HEK293 (cell line): ENCODE measurements around the gene ERBB4.

ENCODE experiments used
- SP7 ChIP-seq: fragments of 450-650 bp; formaldehyde crosslinking; IDR thresholded peaks from 2 replicates; pipeline ENCODE4 v1.5.1; 2016; ENCODE audit warnings: missing biosample characterization, missing genetic modification characterization
- TCF7L2 ChIP-seq: IDR thresholded peaks from 2 replicates; pipeline ENCODE4 v1.6.1; 2011; ENCODE audit warnings: low read depth, mild to moderate bottlenecking, inconsistent platforms, low read length, moderate library complexity, borderline replicate concordance
- TRIM28 ChIP-seq: IDR thresholded peaks from 2 replicates; pipeline ENCODE4 v1.6.1; 2011; ENCODE audit warnings: low read length, control low read depth, borderline replicate concordance
- ZBTB1 ChIP-seq: fragments of 450-650 bp; formaldehyde crosslinking; IDR thresholded peaks from 2 replicates; pipeline ENCODE4 v1.5.1; 2016; ENCODE audit warnings: missing biosample characterization, missing genetic modification characterization
- ZNF274 ChIP-seq, 2 experiments: fragments of 200-500 bp in 1 of 2; fragments of 450-650 bp in 1 of 2; sonication (Bioruptor generic) in 1 of 2; formaldehyde crosslinking in 1 of 2; IDR thresholded peaks; 2 replicates each; pipeline versions ENCODE4 v1.5.1 to v1.6.1; 2014 to 2016; ENCODE audit warnings: borderline replicate concordance in 1 of 2, inconsistent platforms in 1 of 2, low read length in 1 of 2, missing biosample characterization in 1 of 2, missing genetic modification characterization in 1 of 2
- ZNF548 ChIP-seq: fragments of 450-650 bp; formaldehyde crosslinking; IDR thresholded peaks from 2 replicates; pipeline ENCODE4 v1.5.1; 2016; ENCODE audit warnings: missing biosample characterization, missing genetic modification characterization
- ZNF561 ChIP-seq: fragments of 450-650 bp; IDR thresholded peaks from 2 replicates; pipeline ENCODE4 v1.5.1; 2018; ENCODE audit warnings: missing biosample characterization, missing genetic modification characterization, borderline replicate concordance
- ZNF623 ChIP-seq: fragments of 450-650 bp; formaldehyde crosslinking; IDR thresholded peaks from 2 replicates; pipeline ENCODE4 v1.5.1; 2016; ENCODE audit warnings: missing biosample characterization, missing genetic modification characterization
- ZNF670 ChIP-seq: fragments of 450-650 bp; formaldehyde crosslinking; IDR thresholded peaks from 2 replicates; pipeline ENCODE4 v1.5.1; 2016; ENCODE audit warnings: missing biosample characterization, missing genetic modification characterization, low read depth
- TF ChIP-seq, protein P1 (sequence below): fragments of 450-650 bp; formaldehyde crosslinking; IDR thresholded peaks from 2 replicates; pipeline ENCODE4 v1.5.1; 2016; ENCODE audit warnings: missing biosample characterization, missing genetic modification characterization
- TF ChIP-seq, protein P2 (sequence below): fragments of 450-650 bp; formaldehyde crosslinking; IDR thresholded peaks from 2 replicates; pipeline ENCODE4 v1.5.1; 2016; ENCODE audit warnings: missing biosample characterization, missing genetic modification characterization

DNA sequence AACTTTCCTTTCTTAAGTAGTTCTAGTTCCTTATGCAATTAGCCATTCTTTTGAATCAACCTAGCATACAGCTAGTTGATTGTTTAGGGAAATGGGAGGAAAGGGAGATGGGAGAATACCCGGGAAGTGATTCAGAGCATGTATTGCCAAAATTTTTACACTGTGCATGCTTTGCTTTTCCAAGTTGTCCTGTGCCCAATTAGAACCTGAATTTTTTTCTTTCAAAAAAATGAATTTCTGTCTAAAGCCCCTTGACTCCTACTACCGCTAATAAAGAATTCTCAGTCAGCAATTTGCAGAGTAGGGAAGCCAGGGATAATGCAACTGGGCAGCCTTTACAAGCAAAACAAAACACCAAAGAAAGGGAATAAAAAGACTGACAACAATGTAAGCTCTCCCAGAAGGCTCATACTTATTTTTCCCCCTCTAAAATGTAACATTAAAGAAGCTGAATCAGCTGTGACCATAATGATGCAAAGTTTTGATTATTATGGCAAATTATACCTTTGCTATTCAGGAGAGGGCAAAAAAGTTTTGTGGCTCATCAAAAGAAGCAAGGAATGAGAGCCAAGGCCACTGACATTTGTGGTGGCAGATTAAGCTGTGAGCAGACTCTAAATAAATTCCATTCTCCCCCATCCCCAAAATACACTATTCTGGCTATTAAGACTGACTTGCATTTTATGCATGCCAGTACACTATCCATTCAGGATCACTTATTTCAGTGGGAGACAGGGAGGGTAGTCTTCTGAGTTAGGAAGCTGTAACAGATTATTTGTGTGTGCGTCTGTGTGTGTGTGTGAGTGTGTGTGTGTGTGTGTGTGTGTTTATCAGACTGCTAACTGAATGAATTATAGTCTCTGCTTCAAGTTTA, 174.3 kb downstream of the ERBB4 start:
- TF ChIP-seq TRIM28 (no peak), ZNF670 (tag by site-specific recombination) (no peak), ZBTB1 (no peak), ZNF274 (IDR thresholded peaks at IDR 0.05; ENCODE audit: low read length) (no peak), ZNF274 (tag by site-specific recombination; IDR thresholded peaks at IDR 0.05; ENCODE audit: borderline replicate concordance) (no peak), TCF7L2 (no peak), ZNF561 (tag by site-specific recombination) (no peak), ZNF548 (tag by site-specific recombination) (no peak), SP7 (tag by site-specific recombination) (no peak), ZNF623 (tag by site-specific recombination) (no peak)
- TF ChIP-seq, protein P1, sequence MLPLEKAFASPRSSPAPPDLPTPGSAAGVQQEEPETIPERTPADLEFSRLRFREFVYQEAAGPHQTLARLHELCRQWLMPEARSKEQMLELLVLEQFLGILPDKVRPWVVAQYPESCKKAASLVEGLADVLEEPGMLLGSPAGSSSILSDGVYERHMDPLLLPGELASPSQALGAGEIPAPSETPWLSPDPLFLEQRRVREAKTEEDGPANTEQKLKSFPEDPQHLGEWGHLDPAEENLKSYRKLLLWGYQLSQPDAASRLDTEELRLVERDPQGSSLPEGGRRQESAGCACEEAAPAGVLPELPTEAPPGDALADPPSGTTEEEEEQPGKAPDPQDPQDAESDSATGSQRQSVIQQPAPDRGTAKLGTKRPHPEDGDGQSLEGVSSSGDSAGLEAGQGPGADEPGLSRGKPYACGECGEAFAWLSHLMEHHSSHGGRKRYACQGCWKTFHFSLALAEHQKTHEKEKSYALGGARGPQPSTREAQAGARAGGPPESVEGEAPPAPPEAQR: no peak
- TF ChIP-seq, protein P2, sequence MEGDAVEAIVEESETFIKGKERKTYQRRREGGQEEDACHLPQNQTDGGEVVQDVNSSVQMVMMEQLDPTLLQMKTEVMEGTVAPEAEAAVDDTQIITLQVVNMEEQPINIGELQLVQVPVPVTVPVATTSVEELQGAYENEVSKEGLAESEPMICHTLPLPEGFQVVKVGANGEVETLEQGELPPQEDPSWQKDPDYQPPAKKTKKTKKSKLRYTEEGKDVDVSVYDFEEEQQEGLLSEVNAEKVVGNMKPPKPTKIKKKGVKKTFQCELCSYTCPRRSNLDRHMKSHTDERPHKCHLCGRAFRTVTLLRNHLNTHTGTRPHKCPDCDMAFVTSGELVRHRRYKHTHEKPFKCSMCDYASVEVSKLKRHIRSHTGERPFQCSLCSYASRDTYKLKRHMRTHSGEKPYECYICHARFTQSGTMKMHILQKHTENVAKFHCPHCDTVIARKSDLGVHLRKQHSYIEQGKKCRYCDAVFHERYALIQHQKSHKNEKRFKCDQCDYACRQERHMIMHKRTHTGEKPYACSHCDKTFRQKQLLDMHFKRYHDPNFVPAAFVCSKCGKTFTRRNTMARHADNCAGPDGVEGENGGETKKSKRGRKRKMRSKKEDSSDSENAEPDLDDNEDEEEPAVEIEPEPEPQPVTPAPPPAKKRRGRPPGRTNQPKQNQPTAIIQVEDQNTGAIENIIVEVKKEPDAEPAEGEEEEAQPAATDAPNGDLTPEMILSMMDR (tag by site-specific recombination): no peak
